HG03095 (cell line): ENCODE measurements around the gene HOXB5.

Source experiments
- ATAC-seq: cut with Tn5 transposase; IDR thresholded peaks from one replicate; pipeline ENCODE4 v1.9.1; 2021; ENCODE audit warnings: moderate library complexity; ENCODE audit not compliant: unreplicated experiment

The HOXB5 gene

DNA sequence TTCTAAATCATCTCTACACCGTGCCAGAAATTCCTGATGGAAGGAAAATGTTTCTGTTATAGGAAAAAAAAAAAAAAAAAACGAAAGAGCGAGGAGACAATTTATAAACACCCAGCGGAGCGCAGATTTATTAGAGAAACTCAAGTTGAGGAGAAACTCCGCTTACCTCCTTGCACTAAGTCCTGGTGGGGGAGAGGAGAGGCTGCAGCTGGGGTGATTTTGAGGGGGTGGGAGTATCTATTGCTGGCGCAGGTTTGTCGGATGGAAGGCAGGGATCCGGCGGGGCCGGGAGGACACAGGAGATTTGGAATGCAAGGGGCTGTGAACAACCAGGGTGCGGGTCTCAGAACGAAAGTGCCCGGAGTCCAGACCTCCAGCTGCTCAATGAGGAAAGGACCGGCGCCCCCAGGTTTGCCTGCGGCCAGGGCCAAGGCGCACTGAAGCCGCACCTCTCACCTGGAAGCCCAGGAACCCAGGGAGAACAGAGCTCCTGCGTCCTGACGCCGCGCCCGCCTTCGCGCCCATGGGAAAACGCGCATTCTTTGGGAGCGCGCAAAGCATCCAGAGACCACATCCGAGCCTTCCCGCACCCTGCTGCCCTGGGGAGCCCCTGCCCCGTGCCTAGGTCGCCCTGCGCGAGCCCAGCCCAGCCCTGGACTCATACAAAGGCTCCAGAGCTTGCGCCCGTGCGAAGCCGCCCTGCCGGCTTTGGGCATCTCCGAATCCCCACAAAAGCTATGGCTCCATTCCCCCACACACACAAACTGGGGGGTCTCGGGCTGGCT lies 24.1 kb upstream of the HOXB5 start:
- no peak for ATAC-seq

DNA sequence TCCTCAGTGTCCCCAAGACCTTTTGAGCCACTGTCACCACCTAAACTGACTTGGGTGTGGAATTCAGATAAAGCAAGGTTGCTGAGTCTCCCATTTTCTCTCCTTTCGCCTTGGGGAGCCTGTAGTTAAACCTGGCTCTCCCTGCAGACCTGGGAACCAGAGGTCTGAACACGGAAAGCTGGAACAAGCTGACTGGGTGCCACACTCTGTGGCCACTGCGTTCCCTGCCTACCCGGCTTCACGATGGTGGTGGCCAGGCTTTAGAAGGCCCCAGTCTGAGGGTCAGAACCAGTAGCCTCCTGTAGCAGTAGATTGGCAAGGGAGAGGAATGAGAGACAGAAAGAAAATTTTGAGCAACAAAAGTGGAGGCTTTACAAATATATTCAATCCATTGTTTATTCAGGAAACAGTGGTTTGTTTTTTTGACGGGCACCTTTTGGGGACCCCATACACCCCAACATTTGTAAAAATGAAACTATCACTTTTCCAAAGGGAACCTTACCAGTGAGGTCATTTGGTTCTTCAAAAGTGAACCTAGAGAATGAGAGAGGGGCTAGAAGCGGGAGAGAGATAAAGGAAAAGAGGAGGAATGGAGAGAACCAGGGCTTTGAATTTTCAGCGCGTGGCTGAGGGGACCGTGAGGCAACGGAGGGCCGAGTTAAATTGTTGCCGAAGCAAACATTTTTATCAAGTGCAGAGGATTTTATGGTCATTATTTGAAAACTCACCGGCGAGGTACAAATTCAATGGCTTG lies 23.3 kb upstream of the HOXB5 start:
- no peak for ATAC-seq

GRCh38 chr17:48615963-48616716 lies 22.6 kb upstream of the HOXB5 start:
- ATAC-seq: no peak

DNA sequence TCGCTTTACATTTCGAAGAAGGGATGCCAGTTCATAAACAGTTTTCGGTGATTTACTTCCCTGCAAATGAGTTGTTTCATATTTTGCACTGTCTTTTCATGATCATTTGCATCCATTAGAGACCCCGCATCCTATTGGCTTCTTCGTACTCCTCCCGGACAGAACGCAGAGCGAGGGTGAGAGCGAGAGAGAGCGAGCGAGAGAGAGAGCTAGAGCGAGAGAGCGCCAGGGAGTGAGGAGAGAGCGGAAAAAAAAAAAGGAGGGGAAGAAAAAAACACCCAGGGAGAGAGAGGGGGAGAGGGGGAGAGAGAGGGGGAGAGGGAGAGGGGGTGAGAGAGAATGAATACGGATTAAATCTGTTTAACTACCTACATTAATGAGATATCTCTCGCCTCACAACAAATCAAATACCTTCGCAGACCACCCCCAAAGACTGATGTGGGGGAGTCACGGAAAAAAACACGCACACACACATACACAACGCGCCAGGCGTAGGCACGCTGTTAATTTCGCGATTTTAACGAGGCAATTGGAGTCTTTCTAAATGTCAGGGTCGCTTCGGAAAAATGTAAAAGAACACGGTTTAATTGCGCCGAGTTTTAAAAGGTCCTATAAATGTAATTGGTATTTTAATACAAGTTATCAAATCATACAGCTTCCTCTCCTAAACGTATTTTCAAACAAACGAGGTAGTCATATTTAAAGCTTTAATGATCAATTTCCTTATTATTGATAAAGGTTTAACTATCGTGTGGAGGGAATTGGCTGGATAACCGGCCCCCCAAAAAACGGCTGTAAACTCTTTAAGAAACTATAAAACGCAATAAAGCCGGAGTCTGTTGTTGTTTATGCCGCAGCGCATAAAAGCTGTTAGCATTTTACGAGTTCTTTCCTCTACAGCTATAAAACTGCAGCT lies 21.7 kb upstream of the HOXB5 start, which contains the start of gene HOXB8:
TSS of gene HOXB8 (minus strand) at position 246 of the 916 bp plus-strand sequence. CDS start 588 bp downstream, outside the sequence.
- no peak for ATAC-seq

DNA sequence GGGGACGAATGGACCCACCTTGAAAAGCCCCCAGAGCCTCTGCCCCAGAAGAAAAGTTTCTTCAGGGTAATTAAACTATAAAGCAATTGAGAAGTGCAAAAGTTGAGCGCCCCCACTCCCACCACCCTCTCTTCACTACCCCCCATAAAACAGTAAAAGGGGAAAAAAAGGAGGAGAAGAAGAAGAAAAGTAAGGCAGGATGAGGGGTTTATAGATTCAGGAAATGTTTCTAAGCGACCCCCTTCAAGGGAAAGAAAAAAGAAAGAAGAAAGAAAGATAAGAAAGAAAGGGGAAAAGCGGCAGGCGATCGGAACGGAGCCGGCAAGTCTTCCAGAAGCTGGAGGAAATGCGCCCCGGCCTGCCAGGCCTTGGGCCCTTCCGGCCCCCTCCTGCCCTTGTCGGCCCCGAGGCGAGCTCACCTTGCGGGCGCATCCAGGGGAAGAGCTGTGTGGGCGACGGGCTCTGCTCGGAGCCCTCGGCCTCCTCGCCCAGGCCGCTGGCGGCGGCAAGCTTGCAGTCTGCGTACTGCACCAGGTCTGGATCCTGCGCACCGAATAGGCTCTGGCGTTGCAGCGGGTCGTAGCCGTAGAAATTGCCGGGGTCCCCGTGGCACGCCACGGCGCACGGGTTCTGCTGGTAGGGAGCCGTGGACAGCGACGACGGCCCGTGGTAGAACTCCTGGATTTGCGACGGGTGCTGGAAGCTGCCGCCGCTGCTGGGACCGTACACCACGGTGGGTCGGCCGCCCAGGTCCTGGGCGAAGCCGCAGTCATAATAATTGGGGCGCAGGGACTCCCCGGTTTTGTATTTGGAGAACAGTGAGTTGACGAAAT lies 20.5 kb upstream of the HOXB5 start:
- ATAC-seq: no peak

DNA sequence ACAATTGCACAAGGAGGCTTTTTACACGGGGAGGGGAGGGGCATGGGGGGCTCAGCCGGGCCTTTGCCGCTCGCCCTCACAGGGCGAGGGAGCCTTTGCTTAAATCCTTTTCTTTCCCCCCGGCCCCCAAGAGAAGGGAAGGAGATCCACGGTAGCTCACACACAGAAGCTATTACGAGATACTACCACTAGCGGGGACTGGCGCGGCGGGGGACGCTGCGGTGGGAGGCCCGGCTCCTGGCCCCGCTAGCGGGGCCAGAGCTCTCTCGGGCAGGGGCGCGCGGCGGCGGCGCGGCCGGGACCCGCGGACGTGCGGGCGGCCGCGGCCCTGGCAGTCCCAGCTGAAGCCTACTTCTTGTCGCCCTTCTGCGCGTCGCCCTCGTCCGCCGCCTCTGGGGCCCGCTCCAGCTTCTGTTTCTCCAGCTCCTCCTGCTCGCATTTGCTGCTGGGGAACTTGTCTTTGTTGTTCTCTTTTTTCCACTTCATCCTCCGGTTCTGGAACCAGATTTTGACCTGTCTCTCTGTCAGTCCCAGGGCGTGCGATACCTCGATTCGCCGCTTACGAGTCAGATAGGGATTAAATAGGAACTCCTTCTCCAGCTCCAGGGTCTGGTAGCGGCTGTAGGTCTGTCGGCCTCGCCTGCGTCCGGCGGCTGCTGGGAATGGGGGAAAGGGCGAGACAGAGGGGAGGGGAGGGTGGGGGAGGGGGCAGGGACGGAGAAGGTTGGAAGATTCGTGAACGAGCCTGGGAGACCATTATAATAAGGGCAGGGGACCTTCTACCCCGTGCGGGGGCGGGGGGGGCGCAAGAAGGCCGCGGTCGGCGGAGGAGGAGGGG lies 19.5 kb upstream of the HOXB5 start:
- no peak for ATAC-seq

DNA sequence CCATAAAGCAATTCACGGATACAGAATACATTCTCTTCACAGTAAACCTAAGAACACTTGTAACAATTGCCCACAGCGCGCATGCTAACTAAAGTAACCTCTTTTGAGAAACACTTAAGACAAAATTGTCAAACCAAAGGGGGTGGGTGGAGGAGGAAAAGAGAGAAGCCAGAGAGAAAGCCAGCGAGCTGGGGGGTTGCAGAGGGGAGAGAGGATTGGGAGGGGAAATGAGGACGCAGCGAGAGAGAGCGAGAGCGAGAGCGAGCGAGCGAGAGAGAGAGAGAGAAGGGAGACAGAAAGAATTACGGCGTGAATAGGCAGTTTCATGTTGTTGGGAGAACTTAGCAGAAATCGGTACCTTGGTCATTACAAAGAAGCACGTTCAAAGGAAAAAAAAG lies 18.9 kb upstream of the HOXB5 start:
- no peak for ATAC-seq

DNA sequence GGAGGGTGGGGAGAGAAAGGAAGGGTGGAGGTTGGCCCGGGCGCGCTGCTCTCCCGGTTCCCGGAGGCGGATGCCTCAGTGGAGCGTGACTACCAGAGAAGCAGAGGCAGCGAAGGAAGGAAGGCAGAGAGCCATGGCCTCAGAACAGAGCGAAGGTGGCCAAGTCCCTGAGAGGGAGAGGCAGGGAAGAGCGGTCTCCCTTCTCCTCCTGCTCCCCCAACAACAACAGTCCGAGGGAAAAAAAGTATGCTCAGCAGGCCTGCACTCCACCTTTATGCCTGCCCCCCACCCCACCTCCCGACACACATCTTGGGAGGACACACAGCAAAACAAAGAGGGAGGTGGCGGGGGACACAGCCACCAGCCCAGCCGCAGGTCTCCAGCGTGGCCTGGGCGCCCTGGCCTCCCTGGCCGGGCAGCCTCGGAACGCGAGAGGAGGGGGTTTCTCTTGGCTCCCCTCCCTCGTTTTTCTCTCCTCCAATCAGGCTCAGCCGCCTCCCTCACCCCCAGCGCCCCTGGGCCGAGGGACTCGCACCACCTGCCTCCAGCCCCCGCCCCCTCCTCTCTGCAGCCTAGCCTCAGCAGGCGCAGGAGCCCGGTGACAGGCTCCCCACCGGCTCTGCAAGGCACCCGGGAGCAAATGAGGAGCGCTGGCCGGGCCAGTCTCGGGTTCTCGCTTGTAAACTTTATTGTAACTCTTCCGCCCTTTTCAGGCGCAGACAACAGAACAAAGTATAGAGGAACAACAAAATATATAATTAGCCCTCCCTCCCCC lies 18.3 kb upstream of the HOXB5 start:
- no peak for ATAC-seq

DNA sequence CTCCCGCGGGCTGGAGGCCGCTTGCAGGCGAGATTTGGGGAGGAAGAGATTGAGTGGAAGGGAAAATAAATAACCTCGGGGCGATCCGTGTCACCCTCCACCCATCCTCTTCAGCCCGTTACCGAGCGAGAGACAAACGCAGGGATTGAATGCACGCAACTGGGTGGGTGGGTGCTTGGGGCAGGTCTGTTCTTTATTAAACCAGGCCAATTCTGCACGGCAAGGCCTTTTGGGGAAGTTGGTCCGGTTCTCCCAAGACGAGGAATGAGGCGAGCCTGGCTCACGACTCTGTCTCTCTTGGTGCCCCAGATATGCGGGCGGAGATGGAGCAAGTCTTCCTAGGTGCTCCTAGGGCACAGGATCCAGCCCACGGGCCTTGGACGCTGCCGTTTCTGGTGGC lies 17.6 kb upstream of the HOXB5 start:
- ATAC-seq: no peak

DNA sequence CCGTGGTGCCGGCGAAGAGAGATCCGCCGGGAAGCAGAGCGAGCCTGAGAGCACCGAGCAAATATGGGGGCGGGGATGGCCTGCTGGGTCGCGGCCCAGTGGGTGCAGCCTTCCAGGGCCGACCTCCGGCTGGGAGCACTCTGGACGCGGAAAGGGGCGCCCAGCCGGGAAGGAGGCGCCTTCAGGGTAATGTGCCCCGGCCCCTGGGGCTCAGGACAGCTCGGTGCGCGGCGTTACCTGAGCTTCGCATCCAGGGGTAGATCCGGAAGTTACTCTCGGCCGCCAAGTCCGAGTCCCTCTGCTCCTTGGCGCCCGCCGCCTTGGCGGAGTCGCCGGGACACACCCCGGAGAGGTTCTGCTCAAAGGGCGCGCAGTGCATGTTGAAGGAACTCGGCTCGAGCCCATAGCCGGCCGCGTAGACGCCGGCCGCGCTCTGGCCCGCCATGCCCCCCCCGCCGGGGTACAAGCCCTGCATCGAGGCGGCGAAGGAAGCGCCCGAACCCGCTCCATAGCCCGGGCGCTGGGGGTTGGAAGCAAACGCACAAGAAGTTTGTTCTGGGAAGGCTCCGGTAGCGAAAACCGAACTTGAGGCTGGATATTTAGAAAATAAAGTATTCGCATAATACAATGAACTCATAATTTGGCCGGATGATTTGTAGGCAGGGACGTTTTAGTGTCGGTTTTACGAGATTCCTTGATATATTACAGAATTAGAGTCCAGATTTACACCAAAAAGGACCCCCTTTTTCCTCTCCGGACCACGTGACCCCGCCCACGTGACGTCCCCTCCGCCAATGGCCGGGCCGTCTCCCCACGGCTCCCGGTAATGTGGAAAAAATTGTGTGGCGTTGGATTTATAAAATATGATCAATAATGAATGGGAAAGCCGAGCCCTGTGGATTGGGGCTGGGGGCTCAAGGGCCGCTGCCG lies 17.0 kb upstream of the HOXB5 start, which contains the start of gene HOXB7:
TSS of gene HOXB7 (minus strand) at position 736 of the 930 bp plus-strand sequence. CDS start at position 637, 99 bp downstream.
- ATAC-seq: no peak

DNA sequence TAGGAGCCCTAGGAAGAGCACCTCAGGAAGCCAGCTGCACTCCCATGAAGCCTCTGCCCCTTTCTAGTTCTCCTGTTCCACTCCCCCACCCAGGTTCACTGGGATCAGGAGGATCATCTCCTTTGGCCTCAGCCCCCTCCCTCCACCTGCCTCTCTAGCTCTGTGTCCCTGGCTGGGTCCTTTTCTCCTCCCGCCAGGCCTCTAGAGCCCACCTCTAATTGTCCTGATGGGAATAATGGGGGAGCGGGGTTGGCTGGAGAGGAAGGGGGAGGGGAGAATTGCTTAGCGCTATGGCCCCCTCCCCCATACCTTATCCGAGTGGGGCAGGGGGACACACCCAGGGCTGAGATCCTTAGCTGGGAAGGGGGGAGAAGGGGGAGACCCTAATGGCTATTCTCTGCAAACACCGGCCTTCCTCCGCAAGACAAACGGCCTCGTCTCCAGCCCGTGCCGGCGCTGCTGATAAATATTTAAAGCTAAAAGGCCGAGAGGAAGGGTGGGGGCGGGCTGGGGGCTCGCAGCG lies 16.2 kb upstream of the HOXB5 start:
- no peak for ATAC-seq

DNA sequence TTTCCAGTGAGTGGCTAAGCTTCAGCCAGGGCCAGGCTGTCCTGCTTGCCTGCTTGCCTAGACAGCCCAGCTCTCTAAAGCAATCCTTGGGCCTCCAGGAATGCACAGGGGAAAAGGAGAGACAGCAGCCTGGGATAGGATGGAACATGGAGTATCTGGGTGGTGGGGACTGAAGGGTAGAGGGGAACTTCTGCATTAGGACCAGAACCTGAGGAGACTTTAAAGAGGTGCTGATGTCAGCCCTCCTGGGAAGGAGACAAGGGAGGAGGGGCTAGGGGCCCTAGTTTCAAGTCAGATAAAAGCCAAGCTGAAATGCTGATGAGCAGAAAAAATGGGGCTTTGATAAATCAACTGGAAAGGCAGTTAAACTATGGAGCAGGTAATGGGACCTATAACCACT lies 15.5 kb upstream of the HOXB5 start:
- ATAC-seq: no peak

DNA sequence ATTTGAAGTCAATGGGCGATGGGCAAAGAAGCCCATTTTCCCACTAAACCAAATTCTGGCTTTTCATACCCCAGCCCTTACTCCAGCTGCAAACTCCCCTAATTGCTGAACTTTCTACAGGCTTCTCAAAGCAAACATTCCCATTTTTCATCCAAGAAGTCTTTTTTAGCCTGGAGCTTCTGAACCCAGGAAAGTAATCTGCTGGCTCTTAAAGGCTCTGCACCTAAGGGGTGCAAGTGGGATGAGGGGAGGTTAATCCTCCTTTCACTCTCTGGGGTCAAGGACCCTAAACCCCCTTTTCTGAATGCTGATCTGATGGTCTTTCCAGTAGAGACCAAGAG lies 14.9 kb upstream of the HOXB5 start:
- no peak for ATAC-seq

GRCh38 chr17:48606892-48607614 lies 13.5 kb upstream of the HOXB5 start:
- ATAC-seq: no peak

DNA sequence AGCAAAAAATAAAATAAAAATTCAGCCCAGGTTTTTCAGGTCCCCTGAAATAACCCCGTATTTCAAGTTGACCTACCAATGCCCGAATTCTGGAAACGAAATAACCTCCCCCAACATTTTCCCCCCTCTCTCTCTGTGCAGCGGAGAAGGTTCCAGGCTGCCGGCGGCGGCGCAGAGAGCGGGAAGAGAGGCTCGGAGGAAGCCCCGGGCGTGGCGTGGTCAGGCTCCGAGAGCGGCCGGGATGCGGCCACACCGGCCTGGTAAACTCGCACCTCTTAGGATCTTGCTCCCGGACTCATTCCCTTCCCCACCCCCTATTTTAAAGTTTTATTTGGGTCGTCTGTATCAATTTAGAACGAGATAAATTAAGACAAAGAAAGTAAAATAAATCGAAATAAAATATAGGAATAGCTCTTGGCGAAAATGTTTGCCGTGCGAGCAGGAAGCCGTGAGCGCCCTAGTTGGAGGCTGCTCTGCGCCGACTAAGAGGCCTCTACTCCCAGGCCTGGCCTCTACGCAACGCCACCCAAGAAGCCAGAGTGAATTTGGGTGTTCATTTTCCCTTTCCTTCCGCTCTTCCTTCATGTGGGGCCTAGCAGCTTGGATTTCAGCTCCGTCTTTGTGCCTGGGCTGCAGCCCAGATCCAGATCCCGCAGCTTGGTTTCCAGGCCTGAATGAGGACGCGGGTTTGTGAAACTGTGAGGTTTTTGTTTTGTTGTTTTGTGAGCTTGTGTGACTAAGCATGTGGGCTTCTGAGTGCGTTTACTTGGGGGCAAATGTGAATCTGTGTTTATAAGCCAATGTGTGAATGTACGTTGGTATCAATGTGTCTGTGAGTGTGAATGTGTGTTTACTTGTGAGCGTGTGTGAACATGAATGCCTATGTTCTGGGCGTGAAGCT lies 12.7 kb upstream of the HOXB5 start:
- no peak for ATAC-seq
